ENCODE data around the gene PIAS2.
A peak's percentile ranks its signal among the peaks of the same experiment; 100 is the strongest.
"Not testable (repeated sequence)": the region's sequence is repeated elsewhere in the genome, so short reads cannot be mapped to it uniquely, and the experiment has no call there.

The PIAS2 gene

DNA sequence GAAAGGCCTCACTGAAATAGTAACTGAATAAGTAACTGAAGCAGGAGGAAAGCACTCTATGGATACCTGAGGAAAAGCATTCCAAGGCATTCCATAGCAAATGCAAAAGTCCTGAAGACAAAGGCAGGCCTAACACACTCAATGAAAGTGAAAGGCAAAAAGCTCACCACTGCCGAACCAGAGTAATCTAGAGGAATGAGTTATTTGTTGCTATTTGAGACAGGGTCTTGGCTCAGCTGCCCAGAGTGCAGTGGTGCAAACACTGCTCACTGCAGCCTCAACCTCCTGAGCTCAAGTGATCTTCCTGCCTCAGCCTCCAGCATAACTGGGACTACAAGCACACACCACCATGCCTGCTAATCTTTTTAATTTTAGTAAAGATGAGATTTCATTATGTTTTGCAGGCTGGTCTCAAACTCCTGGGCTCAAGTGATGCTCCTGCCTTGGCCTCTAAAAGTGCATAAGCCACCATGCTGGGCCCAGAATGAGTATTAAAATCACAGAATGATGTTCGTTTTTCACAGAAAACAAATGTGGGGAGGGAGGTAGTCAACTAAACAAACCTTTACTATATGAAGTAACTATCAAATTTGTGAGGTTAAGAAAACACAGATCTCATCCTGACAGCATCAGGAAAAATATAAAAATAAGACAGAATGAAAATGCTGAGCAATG is 17.9 kb downstream of the PIAS2 start:
- DNase-seq = no peak

DNA sequence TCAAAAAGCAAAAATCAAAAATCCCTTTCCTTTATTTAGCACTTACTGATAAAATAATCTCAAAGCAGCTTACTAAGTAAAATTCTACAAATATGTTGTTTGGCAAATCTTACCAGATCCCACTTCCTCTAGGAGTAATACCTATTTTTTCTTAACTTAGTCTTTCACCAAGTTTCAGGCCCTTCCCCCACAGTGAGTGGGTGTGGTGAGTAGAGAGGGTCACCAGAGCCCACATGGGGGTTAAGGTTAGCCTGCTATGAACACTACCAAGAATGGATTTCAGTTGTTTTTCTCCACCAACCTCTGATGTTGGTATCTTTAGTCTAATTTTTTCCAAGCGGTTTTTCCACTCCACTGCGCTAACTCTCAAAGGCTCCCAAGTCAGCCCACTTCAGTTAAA is 23.2 kb downstream of the PIAS2 start:
- DNase-seq = peak; percentile 19

DNA sequence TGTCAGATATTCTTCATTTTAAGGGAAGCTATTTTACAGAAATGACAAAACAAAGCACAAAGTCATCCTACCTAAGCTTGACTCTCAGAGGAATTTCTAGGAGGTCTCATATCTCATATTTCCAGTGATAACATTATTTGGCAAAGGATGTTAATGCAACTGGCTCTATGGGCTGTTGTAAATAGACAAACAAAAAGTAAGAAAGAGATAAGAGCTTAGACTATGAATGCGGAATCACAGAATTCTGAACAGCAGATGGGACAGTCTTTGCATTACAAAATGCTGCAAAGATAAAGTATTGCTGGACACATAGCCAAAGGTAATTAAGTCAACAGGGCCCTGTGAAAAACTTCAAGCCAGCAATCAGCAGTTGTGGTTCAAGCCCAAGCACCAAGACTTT is 23.9 kb downstream of the PIAS2 start:
- DNase-seq = no peak

DNA sequence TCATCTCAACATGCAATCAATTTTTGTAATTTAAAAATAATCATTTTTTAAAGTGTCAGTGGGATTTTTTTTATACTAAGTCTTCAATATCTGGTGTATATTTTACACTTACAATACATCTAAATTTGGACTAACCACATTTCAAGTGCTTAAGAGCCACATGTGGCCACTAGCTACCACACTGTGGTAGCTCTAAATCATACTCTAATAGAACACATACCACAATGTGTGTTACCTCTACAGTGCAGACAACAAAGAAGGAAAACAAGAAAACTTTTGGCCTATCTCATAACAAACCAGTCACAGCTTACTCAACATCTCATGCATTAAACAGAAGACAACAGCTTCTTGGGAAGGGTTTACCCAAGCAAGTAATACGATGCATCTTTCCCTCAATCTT is 24.5 kb downstream of the PIAS2 start:
- no peak for DNase-seq

DNA sequence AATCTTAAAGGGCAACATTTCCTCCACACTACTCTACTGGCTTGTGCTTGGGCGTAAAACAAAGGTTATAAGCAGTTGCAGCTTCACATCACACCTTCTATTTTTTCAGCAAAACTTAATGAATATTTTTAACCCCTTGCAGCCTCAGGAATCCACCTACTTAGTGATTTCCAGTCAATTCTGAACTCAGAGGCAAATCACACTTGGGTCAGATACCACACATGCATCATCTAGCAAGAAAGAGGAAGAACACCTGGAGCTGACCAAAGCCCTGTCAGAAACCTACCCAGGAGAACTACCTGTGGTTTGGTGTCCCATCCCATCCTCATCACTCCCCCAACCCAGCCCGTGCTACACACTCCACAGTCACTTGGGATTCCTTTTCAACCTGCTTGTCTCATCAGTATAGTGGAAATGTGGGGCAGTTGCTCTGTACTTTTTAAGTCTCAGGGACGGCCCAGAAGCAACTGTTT is 25.5 kb downstream of the PIAS2 start:
- peak; percentile 5 for DNase-seq

DNA sequence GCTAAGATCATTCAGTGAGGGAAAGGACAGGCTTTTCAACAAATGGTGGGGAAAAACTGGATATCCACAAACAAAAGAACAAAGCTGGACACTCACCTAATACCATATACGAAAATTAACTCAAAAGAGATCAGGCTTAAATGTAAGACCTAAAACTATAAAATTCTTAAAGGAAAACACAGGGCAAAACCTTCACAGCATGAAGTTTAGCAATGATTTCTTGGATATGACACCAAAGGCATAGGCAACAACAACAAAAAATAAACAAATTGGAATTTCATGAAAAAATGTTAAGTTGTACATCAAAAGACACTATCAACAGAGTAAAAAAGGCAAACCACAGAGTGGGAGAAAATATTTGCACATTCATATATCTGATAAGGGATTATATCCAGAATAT is 28.3 kb downstream of the PIAS2 start:
- DNase-seq = no peak

DNA sequence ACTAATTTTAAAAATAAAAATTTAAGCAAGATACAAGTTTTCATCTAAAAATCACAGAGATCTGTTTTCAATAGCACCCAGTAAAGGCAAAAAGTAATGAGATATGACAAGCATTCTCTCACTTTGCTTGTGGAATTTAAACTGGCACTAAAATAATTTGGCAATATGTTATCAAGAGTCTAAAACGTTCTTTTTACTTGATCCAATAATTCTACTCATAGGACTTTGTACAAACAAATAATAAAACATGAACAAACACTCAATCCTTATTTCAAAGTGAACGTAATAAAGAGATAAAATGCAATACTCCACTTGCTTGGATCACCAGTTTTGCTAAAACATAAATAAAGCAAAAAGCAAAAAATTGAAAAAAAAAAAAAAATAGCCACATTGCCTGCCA is 30.4 kb downstream of the PIAS2 start:
- no peak for DNase-seq

DNA sequence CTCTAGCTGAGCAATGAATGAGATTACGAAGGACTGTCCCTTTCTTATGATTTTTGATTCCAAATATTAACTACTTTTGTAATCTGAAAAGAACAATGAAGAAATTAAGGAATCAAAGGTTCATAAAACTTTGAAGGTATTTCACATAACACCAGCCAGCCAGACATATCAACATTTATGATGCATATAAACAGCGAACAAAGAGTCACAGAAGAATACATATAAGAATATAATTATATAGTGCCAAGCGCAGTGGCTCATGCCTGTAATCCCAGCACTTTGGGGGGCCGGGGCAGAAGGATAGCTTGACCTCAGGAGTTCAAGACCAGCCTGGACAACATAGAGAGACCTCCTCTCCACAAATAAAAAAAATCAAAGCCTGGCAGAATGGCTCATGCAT is 34.1 kb downstream of the PIAS2 start:
- no peak for DNase-seq

DNA sequence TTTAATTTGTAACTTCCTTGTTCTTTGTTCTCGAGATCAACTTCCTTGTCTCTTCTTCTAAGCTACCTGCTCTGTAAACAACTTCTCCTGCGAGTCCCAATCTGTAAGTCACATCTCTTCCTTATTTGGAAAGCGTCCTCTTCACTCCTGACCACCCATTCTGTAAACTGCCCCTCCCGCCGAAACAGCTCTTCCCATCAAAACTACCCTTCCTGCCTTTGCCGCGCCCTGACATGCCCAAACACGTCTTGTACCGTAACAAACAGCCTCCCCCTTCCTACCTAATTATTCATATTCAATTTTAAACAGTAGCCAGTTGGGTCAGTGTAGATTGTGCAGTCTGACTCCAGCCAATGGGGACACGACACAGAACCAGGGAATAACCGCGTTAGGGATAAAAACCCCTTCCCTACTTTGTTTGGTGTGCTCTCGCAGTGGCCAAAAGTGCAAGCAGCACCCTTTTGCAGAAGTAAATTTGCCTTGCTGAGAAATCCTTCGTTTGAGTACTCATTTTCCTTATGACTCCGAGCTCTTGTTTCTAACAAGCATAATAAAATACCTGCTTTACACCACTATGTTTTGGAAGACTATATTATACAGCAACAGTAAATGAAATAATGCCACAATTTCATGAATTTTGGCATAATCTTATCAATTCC is 39.8 kb downstream of the PIAS2 start:
- no peak for DNase-seq

DNA sequence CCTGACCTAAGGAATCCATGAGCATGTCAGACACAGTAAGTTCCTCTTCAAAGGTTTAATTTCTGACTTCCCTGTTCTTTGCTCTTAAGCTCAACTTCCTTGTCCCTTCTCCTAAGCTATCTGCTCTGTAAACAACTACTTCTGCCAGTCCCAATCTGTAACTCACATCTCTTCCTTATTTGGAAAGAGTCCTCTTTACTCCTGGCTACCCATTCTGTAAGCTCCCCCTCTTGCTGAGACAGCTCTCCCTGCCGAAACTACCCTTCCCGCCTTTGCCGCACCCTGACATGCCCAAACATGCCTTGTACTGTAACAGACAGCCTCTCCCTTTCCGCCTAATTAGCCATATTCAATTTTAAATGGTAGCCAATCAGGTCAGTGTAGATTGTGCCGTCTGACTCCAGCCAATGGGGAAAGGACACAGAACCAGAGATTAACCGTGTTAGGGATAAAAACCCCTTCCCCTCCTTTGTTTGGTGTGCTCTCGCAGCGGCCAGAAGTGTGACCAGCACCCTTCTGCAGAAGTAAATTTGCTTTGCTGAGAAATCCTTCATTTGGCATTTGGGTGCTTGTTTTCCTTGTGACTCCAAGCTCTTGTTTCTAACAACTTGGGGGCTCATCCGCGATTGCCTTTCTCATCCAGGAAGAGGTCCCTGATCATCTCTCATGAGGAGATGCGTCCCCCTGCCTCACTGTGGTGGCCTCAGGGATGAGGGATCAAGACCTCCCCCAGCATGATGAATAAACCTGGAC is 49.0 kb downstream of the PIAS2 start:
- no peak for DNase-seq

DNA sequence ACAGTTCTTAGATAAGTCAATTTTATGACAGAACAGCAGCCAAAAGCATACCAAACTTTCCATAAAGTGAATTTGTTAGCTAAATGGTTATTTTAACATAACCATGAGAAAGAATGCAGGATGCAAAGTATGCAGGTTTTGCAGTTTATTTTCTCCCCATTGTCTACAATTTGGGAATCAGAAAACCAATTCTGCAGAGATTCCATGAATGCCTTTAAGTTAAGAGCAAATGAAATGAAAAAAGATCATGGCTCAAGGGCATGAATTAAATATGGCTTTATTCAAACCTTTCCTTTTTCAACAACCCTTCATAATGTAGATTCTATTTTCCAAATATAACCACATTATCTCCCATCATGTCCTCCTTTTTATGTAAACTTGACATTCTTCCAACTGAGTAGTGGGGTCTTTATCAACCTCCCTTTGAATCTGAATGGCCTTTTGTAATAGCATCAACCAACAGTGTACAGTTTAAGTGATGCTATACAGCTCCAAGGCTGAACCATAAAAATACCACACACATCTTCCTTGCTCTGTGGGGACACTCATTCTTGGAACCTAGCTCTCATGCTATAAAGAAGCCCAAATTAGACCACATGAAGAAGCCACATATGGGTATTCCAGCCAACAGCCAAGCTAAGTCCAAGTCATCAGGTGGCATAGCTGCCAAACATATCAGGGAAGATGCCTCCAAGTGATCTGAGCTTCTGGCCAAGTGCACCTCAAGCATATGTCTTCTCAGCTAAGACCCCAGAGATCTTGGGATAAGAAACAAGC is 49.8 kb downstream of the PIAS2 start:
- no peak for DNase-seq

DNA sequence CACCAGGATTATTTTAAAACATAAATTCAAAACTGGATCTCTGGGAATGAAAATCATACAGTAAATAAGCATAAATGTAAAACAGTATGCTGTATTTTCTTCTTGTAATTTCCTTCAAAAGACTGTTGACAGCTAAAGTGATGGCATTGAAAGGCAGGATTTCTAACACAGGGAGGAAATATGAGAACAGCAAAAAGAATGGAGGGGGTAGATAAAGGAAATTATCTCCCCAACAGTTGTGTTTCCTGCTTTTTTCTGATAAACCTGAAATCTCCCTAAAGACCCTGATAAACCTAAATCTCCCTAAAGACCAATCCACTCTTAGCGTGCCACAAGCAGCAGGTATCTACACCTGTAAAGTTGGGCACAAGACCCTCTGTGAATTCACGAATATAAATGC is 50.8 kb downstream of the PIAS2 start:
- DNase-seq = no peak

DNA sequence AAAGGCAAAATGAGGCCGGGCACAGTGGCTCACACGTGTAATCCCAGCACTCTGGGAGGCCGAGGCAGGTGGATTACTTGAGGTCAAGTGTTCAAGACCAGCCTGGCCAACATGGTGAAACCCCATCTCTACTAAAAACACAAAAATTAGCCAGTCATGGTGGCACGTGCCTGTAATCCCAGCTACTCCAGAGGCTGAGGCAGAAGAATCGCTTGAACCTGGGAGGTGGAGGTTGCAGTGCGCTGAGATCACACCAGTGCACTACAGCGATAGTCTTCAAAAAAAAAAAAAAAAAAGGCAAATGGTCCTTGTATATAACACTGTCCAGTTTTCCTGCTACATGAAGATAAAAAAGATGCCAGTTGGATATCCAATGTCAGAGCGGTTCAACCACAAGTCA is 52.1 kb downstream of the PIAS2 start:
- not testable (repeated sequence) for DNase-seq

DNA sequence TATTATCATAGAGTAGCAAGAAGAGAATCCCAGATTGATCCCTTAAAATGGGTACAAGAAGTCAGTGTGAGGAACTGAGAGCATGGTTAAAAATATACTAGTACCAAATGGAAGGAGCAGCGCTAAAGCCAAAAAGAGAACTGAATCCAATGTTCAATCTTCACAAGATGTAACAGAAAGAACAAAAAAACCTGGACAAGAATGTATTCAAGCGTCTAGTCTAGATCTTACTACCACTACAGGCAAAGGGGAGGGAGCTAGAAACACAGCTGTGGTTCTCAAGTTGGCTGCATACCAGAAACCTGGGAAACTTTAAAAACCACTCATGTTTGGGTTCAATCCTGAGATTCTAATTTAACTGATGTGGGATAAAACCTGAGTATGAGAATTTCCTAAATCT is 57.5 kb downstream of the PIAS2 start:
- no peak for DNase-seq

DNA sequence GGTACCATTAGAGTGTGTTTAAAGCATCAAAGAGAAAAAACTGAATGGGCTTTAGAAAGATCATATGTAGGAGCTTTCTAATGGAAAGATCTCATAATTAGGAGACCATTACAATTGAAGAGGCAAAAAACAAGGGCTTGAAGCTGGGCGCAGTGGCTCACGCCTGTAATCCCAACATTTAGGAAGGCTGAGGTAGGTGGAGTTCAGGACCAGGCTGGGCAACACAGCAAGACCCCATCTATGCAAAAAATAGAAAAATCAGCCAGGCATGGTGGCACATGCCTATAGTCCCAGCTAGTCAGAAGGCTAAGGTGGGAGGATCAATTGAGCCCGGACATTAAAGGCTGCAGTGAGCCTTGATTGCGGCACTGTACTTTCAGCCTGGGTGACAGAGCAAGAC is 59.0 kb downstream of the PIAS2 start:
- no peak for DNase-seq

DNA sequence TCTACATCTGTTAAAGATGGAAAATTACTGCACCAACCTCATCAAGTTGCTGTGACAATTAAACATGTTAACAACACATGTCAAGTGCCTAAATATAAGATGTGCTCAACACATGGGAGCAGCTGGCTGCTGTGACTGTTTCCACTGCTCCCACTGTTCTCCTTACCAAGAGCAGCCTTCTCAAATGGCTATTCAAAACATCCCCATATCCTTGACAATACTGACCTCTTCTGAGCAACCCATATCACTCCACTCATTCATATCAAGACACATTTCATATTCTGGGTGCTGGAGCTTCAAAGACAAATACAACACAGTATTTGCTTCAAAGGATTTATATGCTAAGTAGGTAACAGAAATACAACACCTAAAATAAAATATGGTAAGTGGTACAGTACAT is 60.3 kb downstream of the PIAS2 start:
- no peak for DNase-seq

DNA sequence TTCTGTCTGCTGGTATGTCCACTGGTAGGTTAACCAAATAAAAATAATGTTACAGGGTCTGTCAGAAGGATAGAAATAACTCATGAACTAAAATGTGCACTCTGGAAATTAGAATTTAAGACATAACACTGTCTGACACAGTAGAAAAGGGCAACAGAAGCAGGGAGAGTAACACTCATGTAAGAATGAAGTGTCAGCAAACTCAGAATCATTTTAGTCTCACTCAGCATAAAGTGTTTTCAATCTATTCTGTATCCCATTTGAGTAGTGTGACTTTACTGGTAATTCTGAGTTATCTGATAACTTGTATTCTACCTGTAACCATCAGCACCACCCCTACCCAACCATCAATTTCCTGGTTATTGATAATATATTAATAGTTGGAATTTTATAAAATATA is 68.3 kb downstream of the PIAS2 start:
- no peak for DNase-seq

DNA sequence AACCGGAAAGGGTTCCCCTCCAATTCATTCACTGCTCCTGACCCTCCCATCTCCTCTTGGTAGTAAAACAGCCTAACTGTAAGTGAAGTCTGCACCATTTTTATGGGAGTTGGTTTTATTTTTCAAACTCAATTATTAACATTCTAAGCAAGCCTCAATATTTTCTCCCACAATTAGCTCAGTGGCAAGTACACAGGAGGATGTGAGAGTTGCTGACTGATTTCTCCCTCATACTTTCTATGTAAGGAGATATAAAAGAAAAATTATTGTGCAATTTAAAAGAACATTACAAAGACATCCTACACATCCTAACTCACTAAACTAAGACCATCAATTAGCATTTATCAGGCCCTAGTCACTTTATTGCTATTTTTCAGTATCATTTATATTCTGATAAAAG is 73.9 kb downstream of the PIAS2 start:
- DNase-seq = no peak

DNA sequence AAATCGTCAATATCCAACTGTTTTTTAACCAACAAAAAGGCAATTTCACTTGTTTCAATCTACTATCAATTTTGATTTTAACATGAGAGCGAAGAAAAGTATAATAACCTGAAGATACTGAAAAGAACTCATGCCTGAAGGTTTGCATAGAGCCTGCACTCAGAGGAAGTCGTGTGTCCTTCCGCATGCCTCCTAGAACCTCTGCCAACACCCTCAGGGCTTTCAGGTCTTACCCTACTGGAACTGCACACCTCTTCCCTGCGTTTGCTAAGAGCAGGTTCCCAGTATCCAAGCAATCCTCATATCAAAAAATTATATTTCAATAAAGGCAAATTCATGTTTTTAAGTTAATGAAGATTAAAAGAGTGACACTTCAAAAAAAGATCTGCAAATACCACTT is 74.7 kb downstream of the PIAS2 start:
- no peak for DNase-seq

DNA sequence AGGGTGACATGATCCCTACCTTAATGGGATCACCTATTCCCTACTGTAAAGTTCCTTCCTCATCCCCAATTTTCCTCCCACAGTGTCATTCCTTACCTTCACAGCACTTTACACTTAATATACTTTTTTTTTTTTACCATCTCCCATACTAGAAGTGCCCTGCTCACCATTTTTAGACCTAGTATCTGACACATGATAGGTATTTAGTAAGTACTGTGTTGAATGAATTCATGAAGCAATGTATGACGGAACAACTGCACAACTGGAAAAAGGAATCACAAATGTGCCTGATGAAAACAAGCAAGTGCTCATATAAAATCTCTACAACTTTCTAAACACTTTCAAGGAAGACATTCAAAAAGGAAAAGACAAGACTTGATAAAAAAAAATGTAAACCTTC is 83.4 kb downstream of the PIAS2 start:
- no peak for DNase-seq

DNA sequence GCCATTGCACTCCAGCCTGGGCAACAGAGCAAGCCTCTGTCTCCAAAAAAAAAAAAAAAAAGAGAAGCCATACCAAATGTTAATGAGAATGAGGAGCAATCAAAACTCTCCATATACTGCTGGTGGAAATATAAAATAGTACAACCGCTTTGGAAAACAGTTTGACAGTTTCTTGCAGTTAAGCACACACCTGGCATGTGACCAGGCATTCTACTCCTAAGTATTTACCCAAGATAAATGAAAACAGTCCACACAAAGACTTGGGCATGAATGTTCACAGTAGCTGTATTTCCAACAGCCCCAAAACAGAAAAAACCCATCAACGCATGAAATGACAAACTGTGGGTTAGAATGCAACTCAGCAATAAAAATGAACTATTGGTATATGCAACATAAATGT is 84.5 kb downstream of the PIAS2 start:
- no peak for DNase-seq

DNA sequence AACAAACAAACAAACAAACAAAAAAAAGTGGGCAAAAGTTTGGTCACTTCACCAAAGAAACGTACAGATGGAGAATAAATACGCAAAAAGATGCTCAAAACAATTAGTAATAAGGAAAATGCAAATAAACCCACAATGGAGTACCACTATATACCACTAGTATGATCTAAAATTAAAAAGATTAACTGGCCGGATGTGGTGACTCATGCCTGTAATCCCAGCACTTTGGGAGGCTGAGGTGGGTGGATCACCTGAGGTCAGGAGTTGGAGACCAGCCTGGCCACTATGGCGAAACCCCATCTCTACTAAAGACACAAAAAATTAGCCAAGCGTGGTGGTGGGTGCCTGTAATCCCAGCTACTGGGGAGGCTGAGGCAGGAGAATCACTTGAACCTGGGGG is 84.9 kb downstream of the PIAS2 start:
- DNase-seq = not testable (repeated sequence)

DNA sequence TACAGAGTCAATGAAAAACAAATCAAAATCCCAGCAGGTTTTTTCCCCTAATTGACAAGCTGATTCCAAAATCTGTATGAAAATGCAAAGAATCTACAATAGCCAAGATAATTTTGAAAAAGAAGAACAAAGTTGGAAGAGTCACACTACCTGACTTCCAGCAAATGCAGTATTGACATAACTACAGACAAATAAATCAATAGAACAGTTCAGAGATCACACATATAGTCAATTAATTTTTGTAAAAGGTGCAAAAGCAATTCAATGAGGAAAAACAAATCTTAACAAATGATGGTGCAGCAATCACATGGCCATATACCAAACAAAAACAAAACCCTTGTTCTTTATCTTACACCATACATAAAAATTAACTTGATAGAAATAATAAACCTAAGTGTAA is 85.9 kb downstream of the PIAS2 start:
- DNase-seq = no peak
